HG03025 (cell line): ENCODE results near the gene DNAI1.
"Not testable (repeated sequence)": the region's sequence is repeated elsewhere in the genome, so short reads cannot be mapped to it uniquely, and the experiment has no call there.

Experiments used
- ATAC-seq: cut with Tn5 transposase; IDR thresholded peaks from one replicate; pipeline ENCODE4 v1.9.1; 2021; ENCODE audit warnings: mild to moderate bottlenecking, moderate library complexity; ENCODE audit not compliant: unreplicated experiment, low FRiP score

Gene DNAI1

DNA sequence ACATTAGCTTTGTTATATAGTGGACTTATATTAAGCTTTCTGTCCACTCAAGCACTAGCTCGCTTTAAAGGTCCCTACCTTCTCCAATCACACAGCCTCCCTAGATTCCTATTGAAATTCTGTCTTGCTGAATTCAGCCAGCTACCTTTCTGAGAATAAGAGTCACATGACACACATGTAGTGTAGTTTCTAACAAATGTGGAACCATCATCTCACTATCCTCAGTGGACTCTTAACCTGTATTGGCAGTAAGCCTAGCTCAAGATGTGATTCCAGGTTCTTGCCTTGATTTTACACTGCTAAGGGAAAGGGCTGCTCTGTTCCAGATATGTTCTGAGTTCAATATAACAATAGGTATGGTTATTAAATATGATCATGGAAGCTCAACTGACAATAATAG, 11.7 kb upstream of the DNAI1 start:
- no peak for ATAC-seq

DNA sequence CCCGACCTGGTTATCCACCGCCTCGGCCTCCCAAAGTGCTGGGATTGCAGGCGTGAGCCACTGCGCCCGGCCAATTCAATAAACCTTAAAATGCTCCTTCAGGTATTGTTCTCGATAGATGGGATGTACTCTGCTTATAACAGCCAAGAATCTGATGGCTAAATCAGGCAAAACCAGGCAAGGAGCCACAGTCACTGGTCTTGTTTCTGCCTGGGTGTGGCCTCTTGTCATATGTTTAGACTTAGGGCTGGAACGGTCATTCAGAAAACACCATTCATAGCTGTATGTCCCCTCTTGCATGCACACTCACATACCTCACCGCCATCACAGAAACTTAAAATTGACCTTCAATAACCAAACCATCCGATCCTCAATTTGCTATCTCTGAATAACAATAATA, 8.0 kb upstream of the DNAI1 start:
- no peak for ATAC-seq

DNA sequence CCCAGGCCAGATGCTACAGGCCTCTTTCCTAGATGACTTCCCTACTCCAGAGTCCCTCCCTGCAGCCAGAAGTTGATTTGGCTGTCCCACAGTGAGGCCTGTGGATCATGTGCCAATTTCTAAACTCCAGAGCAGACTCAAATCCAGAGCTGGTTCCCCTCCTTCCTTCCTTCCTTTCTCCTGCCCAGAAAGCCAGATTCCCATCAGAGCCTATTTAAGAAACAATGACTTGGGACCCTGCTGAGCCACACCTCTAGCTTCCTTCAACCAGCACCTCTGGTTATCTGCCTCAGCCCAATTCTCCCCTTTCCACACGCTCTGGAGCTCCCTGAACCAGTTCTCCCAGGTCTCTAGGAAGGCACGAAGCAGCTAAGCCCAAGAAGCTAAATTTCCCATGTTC, 7.5 kb upstream of the DNAI1 start:
- ATAC-seq = no peak

DNA sequence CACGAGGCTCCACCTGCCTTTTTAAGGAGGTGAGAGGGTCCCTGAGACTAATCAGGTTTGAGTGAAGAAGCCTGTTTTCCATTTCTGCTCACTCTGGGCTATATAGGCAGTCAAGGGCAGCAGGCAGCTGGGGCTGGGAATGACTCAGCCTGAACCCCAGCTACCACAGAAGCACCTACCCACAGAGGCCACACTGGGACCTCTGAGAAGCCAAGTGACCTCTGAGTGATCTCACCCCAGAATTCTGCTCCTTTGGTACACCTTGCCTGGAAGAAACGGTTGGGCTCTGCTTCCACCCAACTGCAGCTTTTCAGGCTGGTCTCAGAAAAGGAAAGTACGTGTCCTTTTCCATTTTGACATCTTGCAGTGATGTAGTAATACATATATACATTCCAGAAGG, 7.1 kb upstream of the DNAI1 start:
- no peak for ATAC-seq

DNA sequence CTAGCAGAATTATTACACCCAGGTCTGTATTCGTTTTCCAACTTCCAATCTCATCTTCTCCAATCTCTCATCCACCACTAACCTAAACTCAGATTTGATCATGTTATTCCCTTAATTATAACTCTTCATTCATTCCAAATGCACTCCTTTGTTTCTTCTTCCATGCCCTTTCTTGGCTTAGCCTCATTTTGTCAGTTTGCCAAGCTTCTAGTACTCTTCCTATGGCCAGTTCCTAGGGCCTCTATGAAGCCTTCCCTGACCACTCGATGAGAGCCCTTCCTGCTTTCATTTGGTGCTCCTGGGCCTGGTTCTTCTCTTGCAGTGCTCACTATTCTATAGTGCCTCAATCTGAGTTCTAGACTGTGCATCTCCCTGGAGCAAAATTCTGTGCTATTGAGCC, 6.0 kb upstream of the DNAI1 start:
- ATAC-seq = no peak

DNA sequence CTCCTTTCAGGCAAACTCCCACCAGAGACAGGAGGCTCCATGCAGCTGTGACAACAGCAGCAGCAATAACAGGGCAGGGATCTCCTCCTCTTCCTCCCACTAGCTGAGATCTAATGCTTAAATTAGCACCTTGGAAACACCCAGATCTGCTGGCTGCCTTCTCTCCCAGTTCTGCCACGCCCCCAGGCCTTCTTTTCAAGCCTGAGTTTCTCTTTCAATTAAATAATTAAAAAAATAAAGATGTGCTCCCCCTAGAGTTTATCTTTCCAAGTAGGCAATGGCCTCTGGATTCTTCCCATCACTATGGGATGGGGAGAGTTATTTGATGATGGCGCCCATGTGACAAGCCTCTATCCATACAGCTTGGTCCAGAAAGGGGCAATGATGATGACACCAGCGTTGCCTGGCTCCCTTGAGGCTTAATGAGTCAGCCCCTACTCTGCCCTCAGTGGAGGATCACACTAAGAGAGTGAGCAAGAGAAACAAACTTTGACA, 4.0 kb upstream of the DNAI1 start:
- no peak for ATAC-seq

DNA sequence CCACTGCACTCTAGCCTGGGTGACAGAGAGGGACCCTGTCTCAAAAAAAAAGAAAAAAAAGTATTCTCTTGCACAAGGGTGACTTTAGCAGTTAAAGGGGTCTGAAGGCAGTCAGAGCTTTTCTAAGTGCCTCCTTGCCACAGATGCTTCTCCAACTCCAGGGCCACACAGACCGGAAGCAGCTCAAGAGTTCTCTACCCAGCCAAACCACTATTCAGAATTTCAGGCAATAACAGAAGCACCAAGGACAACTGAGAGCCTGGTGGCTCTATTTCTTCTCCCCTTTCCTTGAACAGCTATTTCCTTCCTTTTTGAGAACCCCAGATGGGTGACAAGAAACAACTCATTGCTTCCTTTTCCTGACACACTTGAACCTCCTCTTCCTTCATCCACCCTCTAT, 2.5 kb upstream of the DNAI1 start:
- ATAC-seq = no peak

DNA sequence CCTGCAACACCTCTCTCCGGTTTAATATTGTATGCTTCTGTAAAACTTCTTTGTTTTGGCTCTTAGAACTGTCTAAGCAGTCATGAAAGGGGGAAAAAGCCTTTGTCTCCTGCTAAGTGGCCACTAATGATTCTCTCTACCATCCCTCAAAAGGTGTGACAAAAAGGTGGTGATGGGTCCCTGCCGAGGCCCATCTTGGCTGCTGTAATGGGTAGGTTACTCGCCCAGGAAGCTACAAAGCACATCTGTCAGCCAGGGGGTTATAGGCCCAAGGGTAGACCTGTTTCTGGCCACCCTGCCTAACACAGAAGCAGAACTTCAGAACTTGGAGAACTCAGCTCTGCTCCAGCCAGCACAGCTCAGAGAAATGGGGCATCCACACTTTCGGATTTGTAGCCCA, 1.9 kb upstream of the DNAI1 start:
- ATAC-seq = no peak

DNA sequence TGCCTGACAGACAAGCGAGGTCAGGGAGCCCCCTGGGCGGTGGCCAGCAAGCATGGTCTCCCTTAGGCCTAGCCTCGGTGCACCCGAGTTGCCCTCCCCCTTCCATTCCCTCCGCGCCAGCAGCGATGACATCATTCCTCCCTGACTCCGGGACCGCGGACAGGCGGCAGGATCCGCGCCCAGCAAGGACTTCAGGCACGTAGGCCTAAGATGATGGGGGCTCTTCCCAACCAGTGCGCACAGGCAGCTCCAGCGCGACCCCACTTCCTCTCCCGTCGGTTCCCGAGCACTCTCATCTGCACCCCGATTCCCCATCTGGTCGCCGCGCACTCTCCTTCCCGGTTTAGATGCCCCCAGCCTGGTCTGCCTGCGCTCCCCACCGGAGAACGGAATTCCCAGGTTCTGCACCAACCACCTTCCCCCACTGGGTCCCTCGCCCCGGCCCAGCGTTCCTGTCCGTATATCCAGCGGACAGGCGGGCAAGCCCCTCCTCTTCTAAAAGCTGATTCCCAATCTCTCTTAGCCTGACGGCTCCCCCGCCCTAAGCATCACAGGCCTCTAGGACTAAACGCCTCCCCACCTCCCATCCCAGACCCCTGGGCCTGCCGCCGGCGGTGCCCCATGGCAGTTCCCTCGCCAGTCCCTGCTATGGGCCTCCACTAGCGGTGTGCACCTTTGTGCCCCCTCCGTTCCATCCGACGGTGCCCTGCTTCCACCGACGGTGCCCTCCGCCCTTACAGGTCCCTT, 1.2 kb upstream of the DNAI1 start:
- no peak for ATAC-seq

DNA sequence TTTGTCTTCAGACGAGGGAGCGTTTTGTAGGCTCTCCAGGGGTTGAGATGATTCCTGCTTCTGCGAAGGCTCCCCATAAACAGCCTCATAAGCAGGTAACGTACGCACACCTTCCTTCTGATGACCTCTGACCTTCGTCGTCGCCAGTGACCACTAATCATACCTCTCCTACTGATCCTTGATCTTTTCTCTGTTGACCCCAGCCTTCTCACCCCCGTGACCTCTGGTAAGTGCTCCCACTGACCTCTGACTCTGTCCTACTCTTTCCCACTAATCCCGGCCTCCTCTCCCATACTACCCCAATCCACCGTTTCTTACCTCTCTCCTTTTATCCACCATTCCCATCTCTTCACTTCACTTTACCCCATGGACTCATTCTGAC, 345 bp downstream of the DNAI1 start:
- no peak for ATAC-seq

DNA sequence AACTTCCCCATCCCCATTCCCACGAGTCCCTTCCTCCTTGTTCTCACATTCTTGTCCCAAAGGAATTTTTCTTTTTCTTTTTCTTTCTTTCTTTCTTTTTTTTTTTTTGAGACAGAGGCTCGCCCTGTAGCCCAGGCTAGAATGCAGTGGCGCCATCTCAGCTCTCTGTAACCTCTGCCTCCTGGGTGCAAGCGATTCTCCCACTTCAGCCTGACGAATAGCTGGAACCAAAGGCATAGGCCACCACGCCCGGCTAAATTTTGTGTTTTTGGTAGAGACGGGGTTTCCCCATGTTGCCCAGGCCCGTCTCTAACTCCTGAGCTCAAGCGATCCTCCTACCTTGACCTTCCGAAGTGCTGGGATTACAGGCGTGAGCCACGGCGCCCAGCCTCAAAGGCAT, 751 bp downstream of the DNAI1 start:
- no peak for ATAC-seq

DNA sequence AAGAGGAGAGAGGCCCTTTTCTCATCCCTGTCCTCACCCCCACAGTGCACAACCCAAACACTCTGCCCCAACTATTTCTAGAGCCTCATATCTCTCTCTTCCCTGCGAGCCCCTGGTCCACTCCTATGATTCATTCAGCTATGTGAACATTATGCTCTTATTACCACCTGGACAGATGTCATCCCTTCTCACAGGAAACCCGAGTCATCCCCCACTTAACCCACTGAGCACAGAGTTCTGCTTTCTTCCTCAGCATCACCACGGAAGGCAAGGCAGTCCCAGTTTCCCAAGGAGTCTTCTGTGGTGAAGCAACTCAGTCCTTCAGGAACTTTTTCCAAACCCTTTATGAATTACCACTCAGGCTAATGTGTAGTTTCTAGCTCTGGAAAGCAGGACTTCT, 1.3 kb downstream of the DNAI1 start:
- ATAC-seq = no peak

DNA sequence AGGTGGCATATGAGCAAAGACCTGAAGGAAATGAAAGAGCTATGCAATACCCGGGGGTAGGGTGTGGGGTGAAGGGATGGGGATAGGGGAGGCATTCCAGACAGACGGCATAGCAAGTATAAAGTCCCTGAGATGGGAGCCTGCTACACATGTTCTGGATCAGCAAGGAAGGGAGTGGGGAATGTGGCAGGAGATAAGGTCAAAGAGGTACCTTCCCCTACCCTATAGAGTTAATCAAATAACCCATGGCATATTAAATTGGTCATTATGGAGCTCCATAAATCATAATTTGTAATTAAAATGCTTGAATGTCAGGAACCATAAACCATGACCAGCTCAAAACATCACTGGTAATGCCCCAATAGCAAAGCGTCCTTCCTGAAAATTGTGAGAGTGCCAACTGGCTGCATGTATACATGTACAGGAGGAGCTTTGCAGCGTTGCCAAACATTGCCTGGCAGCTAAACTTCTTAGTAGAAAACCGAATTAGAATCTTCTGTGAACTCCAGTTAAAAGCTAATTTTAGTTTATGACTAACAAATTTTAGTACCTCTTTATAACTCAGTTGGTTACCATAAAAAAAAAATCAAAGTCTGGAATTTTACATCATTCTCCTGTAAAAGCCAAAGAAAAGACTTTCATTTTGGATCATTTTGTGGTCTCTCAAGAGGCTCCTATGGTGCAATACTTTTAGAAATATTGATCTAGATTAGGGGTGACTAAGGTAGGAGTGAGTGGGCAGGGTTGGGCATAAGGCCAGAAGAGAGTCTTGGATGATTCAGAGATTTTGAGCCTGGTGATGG, 4.7 kb downstream of the DNAI1 start:
- no peak for ATAC-seq

DNA sequence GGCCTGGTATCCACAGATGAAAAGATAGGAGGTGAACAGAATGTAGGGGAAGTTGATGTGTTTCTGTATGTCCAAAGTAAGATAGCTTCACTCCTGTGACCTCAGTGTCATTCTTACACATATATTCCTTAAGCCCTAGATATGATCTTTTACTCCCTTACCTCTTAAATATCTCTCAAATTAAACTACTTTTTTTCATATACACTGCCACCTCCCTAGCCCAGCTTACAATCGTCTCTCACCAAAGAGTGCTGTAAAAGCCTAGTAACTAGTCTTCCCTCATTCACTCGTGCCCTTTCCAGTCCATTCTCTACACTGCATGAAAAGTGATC, 5.3 kb downstream of the DNAI1 start:
- no peak for ATAC-seq

DNA sequence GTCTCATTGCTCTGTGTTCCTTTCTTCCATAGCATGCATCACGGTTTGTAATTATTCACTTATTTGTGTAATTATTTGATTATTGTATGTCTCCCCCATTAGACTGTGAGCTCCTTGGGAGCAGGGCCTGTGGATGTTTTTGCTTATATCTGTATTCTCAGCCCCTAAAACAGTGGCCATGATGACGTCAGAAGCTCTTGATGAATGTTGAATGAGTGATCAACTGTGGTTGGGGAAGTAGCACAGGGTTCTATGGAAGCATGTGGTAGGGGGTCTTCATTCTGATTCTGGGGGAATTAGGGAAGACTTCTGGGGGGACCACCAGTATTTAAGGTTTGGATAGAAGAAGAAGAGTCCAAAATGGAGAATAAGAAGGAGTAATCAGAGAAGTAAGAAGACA, 6.0 kb downstream of the DNAI1 start:
- ATAC-seq = no peak

DNA sequence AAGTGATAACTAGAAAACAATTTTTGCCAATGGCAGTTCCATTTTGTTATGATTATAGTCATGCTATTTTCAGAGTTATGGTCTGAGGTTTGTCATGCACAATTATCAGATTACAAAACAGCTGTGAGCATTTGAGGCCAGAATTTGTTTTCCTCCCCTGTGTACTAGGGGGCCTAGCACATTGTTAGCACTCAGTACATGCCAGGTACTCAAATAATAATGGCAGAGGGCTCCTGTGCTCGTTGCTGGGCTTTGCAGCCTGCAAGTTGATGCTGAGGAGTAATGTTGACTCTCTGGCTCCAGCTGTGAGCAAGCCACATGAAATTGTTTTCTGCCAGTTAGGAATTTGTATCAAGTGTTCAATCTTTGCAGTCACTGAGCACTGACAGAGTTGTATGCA, 6.9 kb downstream of the DNAI1 start:
- no peak for ATAC-seq

DNA sequence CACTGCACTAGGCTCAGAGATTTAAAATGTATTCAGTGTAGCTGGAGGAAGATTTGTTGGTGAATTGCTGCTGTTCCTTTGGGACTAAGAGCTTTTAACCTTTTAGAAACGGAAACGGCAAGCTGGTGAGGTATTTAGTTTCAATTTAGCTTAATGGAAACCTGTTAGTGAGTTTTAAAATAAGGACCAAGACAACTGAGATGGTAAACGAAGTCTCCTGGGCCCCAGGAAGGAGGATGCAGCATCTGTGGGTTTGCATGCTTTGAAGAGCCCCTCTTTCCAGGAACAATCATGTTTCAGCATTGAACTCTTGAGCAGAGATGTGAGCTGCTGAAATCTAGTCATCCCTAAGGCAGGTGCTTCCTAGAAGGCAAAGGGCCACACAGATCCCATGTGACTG, 16.5 kb downstream of the DNAI1 start:
- ATAC-seq = no peak

DNA sequence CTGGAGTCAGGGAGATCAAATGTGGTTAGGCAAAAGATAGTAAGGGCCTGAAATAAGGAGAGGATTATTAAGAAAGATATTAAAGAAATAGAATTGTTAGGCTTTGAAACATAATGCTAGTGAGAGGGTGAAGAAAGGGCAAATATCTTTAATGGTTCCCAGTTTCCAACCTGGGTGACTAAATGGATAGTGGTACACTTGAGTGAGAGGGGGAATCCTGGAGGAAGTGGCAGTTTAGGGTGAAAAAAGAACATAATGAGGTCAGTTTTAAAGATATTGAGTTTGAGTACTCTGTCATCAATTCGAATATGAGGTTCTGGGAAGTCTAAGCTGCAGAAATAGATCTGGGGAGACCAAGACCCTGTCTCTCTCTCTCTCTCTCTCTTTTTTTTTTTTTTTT, 18.9 kb downstream of the DNAI1 start:
- ATAC-seq = no peak

DNA sequence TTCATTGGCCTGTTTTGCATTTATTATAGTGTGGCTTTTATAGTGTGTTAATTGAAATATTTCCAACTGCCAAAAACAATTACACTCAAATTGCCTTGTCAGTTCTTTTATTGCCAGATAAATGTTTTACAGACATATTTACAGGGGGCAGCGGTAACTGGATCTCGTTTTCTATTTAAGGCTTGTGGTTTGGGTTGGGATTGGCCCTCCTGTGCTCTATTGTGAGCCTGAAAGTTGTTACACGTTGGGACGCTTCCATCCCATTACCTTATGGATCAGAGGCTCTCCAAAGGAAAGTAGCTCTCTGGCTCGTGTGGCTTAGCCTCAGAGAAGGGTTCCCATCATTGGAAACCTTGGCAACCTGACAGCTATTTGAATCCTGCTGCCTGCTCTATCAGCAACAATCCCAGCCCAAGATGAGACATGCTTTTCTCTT, 20.8 kb downstream of the DNAI1 start:
- no peak for ATAC-seq

DNA sequence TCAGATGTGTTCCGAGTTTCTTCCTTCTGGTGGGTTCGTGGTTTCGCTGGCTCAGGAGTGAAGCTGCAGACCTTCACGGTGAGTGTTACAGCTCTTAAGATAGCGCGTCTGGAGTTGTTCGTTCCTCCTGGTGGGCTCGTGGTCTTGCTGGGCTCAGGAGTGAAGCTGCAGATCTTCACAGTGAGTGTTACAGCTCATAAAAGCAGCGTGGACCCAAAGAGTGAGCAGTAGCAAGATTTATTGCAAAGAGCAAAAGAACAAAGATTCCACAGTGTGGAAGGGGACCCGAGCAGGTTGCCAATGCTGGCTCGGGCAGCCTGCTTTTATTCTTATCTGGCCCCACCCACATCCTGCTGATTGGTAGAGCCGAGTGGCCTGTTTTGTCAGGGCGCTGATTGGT, 23.0 kb downstream of the DNAI1 start:
- ATAC-seq = not testable (repeated sequence)

DNA sequence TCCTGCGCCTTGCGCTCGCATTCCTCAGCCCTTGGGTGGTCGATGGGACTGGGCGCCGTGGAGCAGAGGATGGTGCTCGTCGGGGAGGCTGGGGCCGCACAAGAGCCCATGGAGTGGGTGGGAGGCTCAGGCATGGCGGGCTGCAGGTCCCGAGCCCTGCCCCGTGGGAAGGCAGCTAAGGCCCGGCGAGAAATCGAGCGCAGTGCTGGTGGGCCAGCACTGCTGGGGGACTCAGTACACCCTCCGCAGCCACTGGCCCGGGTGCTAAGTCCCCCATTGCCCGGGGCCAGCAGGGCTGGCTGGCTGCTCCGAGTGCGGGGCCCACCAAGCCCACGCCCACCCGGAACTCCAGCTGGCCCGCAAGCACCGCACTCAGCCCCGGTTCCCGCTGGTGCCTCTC, 24.1 kb downstream of the DNAI1 start:
- ATAC-seq = not testable (repeated sequence)

DNA sequence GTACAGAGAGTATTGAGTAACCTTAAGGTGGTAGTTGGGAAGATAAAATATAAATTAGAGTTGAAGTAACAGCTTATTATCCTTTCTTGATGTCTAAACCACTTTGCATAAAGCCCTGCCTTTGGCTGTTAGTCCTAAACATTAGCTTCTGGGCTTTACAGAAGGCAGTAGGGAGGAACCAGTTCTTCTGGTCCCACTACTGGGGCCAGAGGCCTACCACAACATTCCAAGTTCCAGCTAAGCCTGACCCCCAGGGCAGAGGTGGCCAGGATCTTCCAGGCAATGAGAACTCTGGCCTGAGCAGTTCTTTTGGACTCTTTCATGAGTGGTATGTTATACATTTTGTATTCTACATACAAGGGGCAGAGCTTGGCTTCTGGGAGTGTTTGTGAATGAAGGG, 26.1 kb downstream of the DNAI1 start:
- no peak for ATAC-seq
